NCI-H1105 (cell line): ENCODE results near the gene PIP4K2A.

Experiments
- DNase-seq: peaks from one replicate; lab custom pipeline; 2025; lab: John Stamatoyannopoulos, UW

PIP4K2A gene

GRCh38 chr10:22638863-22639262 lies 75.5 kb downstream of the PIP4K2A start:
- DNase-seq = no peak

- no peak for DNase-seq
Observed at GRCh38 chr10:22637491-22637890, 76.9 kb downstream of the PIP4K2A start.

- no peak for DNase-seq
Observed at GRCh38 chr10:22635650-22636049, 78.7 kb downstream of the PIP4K2A start.

- no peak for DNase-seq
Observed at GRCh38 chr10:22634606-22635459, 79.5 kb downstream of the PIP4K2A start.

GRCh38 chr10:22634093-22634492 lies 80.3 kb downstream of the PIP4K2A start:
- no peak for DNase-seq

- DNase-seq = no peak
Observed at GRCh38 chr10:22633528-22633927, 80.8 kb downstream of the PIP4K2A start.

- DNase-seq = no peak
Observed at GRCh38 chr10:22633106-22633505, 81.3 kb downstream of the PIP4K2A start.

- no peak for DNase-seq
Observed at GRCh38 chr10:22631646-22632278, 82.6 kb downstream of the PIP4K2A start.

- no peak for DNase-seq
Observed at GRCh38 chr10:22631185-22631584, 83.2 kb downstream of the PIP4K2A start.

- no peak for DNase-seq
Observed at GRCh38 chr10:22630234-22631174, 83.9 kb downstream of the PIP4K2A start.

- DNase-seq = no peak
Observed at GRCh38 chr10:22629852-22630233, 84.5 kb downstream of the PIP4K2A start.

GRCh38 chr10:22629126-22629525 lies 85.3 kb downstream of the PIP4K2A start:
- DNase-seq = no peak

GRCh38 chr10:22628309-22628708 lies 86.1 kb downstream of the PIP4K2A start:
- no peak for DNase-seq

- DNase-seq = no peak
Observed at GRCh38 chr10:22626784-22627183, 87.6 kb downstream of the PIP4K2A start.

- DNase-seq = no peak
Observed at GRCh38 chr10:22625516-22626290, 88.7 kb downstream of the PIP4K2A start.

- DNase-seq = no peak
Observed at GRCh38 chr10:22624287-22624738, 90.1 kb downstream of the PIP4K2A start.

- DNase-seq = no peak
Observed at GRCh38 chr10:22623633-22624253, 90.6 kb downstream of the PIP4K2A start.

GRCh38 chr10:22622242-22622806 lies 92.1 kb downstream of the PIP4K2A start:
- DNase-seq = no peak

GRCh38 chr10:22621726-22622125 lies 92.7 kb downstream of the PIP4K2A start:
- no peak for DNase-seq

GRCh38 chr10:22620929-22621328 lies 93.4 kb downstream of the PIP4K2A start:
- DNase-seq = no peak
